SK-N-SH (cell line): ENCODE results near the gene EPHA5. TPM values are rescaled to one million over a fixed set of nuclear protein-coding genes. Genes with fewer than 3 reads are reported as not detected.

Experiments
- CTCF ChIA-PET: fragments of 300-600, 350-600 bp; formaldehyde crosslinking; extraction: SDS; loops from one replicate; lab custom pipeline; 2021; lab: Yijun Ruan, JAX
- POLR2A ChIA-PET: fragments of 350-600 bp; sonication (Branson Sonifier 250); formaldehyde crosslinking; extraction: SDS; loops from one replicate; lab custom pipeline; 2020; ENCODE audit warnings: antibody characterized with exemption, inconsistent platforms; lab: Yijun Ruan, JAX
- DNase-seq: peaks from one replicate; pipeline ENCODE4 v3.0.0; 2012
- H2AFZ ChIP-seq: fragments of 200-600 bp; sonication (generic); 2 replicates; pipeline ENCODE4 v1.8.1; 2016; ENCODE audit warnings: antibody characterized with exemption, mild to moderate bottlenecking, low read depth
- H3F3A ChIP-seq: fragments of 200-600 bp; sonication (generic); replicated peaks from 2 replicates; pipeline ENCODE3; 2016; ENCODE audit warnings: antibody characterized with exemption, mild to moderate bottlenecking; ENCODE audit not compliant: insufficient read depth
- H3K27ac ChIP-seq, 2 experiments: fragments of 200-500 bp in 1 of 2; fragments of 200-600 bp in 1 of 2; sonication (Bioruptor generic) in 1 of 2; sonication (generic), shearing (Covaris generic) in 1 of 2; 2 replicates each; pipeline versions ENCODE4 v1.5.1 to v1.6.1; 2014 to 2016; ENCODE audit warnings: low read depth in 2 of 2, inconsistent platforms in 1 of 2, low read length in 1 of 2, mild to moderate bottlenecking in 1 of 2, mixed read lengths in 1 of 2
- H3K27me3 ChIP-seq: fragments of 200-600 bp; sonication (generic), shearing (Covaris generic); 2 replicates; pipeline ENCODE4 v1.6.1; 2016; ENCODE audit warnings: mixed run types; ENCODE audit not compliant: insufficient read depth
- H3K36me3 ChIP-seq, 2 experiments: fragments of 200-500 bp in 1 of 2; fragments of 200-600 bp in 1 of 2; sonication (Bioruptor generic) in 1 of 2; sonication (generic) in 1 of 2; replicated peaks in 1 of 2; 2 replicates each; pipeline versions ENCODE3 to v1.5.1; 2014 to 2016; ENCODE audit warnings: low read length in 1 of 2, mild to moderate bottlenecking in 1 of 2; ENCODE audit not compliant: insufficient read depth in 2 of 2, control insufficient read depth in 1 of 2
- H3K4me1 ChIP-seq, 2 experiments: fragments of 200-500 bp in 1 of 2; fragments of 200-600 bp in 1 of 2; sonication (Bioruptor generic) in 1 of 2; sonication (generic), shearing (Covaris generic) in 1 of 2; 2 replicates each; pipeline versions ENCODE4 v1.5.1 to v1.6.1; 2014 to 2016; ENCODE audit warnings: low read depth in 1 of 2, low read length in 1 of 2, mixed run types in 1 of 2; ENCODE audit not compliant: insufficient read depth in 2 of 2, control insufficient read depth in 1 of 2
- H3K4me2 ChIP-seq: fragments of 200-600 bp; sonication (generic), shearing (Covaris generic); 2 replicates; pipeline ENCODE4 v1.6.1; 2017; ENCODE audit warnings: mixed run types
- H3K4me3 ChIP-seq, 2 experiments: fragments of 200-500 bp in 1 of 2; fragments of 200-600 bp in 1 of 2; sonication (Bioruptor generic) in 1 of 2; sonication (generic), shearing (Covaris generic) in 1 of 2; 2 replicates each; pipeline versions ENCODE4 v1.5.1 to v1.8.1; 2014 to 2016; ENCODE audit warnings: low read depth in 2 of 2, inconsistent platforms in 1 of 2, low read length in 1 of 2, mild to moderate bottlenecking in 1 of 2, mixed read lengths in 1 of 2, moderate library complexity in 1 of 2
- H3K79me2 ChIP-seq: fragments of 200-600 bp; sonication (generic); 2 replicates; pipeline ENCODE4 v1.8.1; 2017; ENCODE audit warnings: mild to moderate bottlenecking; ENCODE audit not compliant: insufficient read depth
- H3K9ac ChIP-seq: fragments of 200-600 bp; sonication (generic); 2 replicates; pipeline ENCODE4 v1.6.1; 2017; ENCODE audit warnings: mixed run types
- H3K9me2 ChIP-seq: fragments of 200-600 bp; sonication (generic); 2 replicates; pipeline ENCODE4 v1.6.1; 2017; ENCODE audit warnings: mixed run types
- H3K9me3 ChIP-seq: fragments of 200-600 bp; sonication (generic); 2 replicates; pipeline ENCODE4 v1.6.1; 2017; ENCODE audit warnings: mixed run types, mild to moderate bottlenecking, moderate library complexity
- H4K20me1 ChIP-seq: fragments of 200-600 bp; sonication (generic); 2 replicates; pipeline ENCODE4 v1.6.1; 2017; ENCODE audit warnings: mild to moderate bottlenecking, mixed run types; ENCODE audit not compliant: insufficient read depth
- EP300 ChIP-seq, 2 experiments: IDR thresholded peaks; 2 replicates each; pipeline versions ENCODE4 v1.4.0 to v1.6.1; 2012; ENCODE audit warnings: borderline replicate concordance in 1 of 2, low read depth in 1 of 2, low read length in 1 of 2
- FOXM1 ChIP-seq: IDR thresholded peaks from 2 replicates; pipeline ENCODE4 v1.4.0; 2012; ENCODE audit warnings: low read depth, mild to moderate bottlenecking
- JUND ChIP-seq: IDR thresholded peaks from 2 replicates; pipeline ENCODE4 v1.4.0; 2012
- MXI1 ChIP-seq: IDR thresholded peaks from 2 replicates; pipeline ENCODE4 v1.6.1; 2012; ENCODE audit warnings: mild to moderate bottlenecking, low read depth, low read length, improper control_type of control experiment
- NRF1 ChIP-seq: IDR thresholded peaks from 2 replicates; pipeline ENCODE4 v1.6.1; 2012; ENCODE audit warnings: low read depth, mild to moderate bottlenecking, low read length
- POLR2AphosphoS5 ChIP-seq: IDR thresholded peaks from 2 replicates; pipeline ENCODE4 v1.6.1; 2012; ENCODE audit warnings: low read depth, low read length
- SMC3 ChIP-seq: IDR thresholded peaks from 2 replicates; pipeline ENCODE4 v1.6.1; 2012; ENCODE audit warnings: low read depth, low read length, improper control_type of control experiment
- TCF12 ChIP-seq: IDR thresholded peaks from 2 replicates; pipeline ENCODE4 v1.4.0; 2012
- YY1 ChIP-seq: IDR thresholded peaks from 2 replicates; pipeline ENCODE4 v1.4.0; 2012; ENCODE audit warnings: low read depth, mild to moderate bottlenecking
- WGBS: methylation state at CpG from one replicate; pipeline ENCODE4 v1.1.6; 2017; ENCODE audit warnings: low lambda C conversion rate; 5-methylcytosine and 5-hydroxymethylcytosine counted together
- polyA plus RNA-seq, 3 experiments: library from polyadenylated mRNA; depleted of rRNA; stranded (reverse); fragments of >200 nt; gene quantifications; 2 replicates each; pipeline ENCODE4 v1.2.3, GENCODE V29; 2012
- TF ChIP-seq, protein P1 (sequence below): IDR thresholded peaks from 2 replicates; pipeline ENCODE4 v1.4.0; 2012; ENCODE audit warnings: low read depth
- TF ChIP-seq, protein P2 (sequence below): IDR thresholded peaks from 2 replicates; pipeline ENCODE4; 2012
- TF ChIP-seq, protein P3 (sequence below): IDR thresholded peaks from 2 replicates; pipeline ENCODE4 v1.4.0; 2012; ENCODE audit warnings: low read depth, borderline replicate concordance

The EPHA5 gene
- polyA plus RNA-seq, 1 of the 3 experiments (the other 2 are of a cell fraction): not detected

DNA sequence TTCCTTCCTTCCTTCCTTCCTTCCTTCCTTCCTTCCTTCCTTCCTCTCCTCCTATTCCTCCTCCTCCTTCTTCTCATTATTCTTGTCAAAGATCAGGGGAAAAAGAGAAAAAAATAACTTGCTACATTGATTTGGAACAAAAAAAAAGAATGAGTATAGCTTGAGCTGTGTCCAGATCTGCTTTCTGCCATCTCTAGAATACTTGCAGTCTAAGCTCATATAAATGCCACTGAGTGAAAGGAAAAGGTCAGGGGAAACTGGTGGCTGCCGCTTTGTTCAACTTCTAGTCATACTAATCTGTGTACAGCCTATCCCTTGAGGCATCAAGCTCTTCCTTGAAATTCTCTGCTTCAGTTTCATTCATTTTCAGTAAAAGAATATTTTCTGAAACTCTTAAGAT, 28.3 kb upstream of the EPHA5 start:
- Histone ChIP-seq H3K9me2 (no peaks in the 10 kb centered on the region), H3F3A (no peaks in the 10 kb centered on the region), H3K27ac (no peak overlapping the region), H2AFZ (no peak overlapping the region), H3K9ac (no peak overlapping the region), H3K9me3 (no peaks in the 10 kb centered on the region), H3K4me1 (no peaks in the 10 kb centered on the region), H3K36me3 (no peaks in the 10 kb centered on the region), H3K79me2 (no peaks in the 10 kb centered on the region), H3K27me3 (no peaks in the 10 kb centered on the region; the same call in 1 of the 2 replicates), H3K4me2 (no peak overlapping the region), H3K4me3 (no peak overlapping the region), H4K20me1 (no peaks in the 10 kb centered on the region)
- ChIA-PET CTCF (no interaction called here), POLR2A (no interaction called here)
- DNase-seq: no peak
- TF ChIP-seq JUND (no peak), POLR2AphosphoS5 (no peak), YY1 (no peak), TCF12 (no peak), FOXM1 (no peak), EP300 (IDR thresholded peaks at IDR 0.05; ENCODE audit: borderline replicate concordance in 1 of 2, low read depth in 1 of 2, low read length in 1 of 2) (no peak), MXI1 (no peak)
- TF ChIP-seq, protein P1, sequence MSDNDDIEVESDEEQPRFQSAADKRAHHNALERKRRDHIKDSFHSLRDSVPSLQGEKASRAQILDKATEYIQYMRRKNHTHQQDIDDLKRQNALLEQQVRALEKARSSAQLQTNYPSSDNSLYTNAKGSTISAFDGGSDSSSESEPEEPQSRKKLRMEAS: no peak
- TF ChIP-seq, protein P2, sequence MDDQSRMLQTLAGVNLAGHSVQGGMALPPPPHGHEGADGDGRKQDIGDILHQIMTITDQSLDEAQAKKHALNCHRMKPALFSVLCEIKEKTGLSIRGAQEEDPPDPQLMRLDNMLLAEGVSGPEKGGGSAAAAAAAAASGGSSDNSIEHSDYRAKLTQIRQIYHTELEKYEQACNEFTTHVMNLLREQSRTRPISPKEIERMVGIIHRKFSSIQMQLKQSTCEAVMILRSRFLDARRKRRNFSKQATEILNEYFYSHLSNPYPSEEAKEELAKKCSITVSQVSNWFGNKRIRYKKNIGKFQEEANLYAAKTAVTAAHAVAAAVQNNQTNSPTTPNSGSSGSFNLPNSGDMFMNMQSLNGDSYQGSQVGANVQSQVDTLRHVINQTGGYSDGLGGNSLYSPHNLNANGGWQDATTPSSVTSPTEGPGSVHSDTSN: no peak
- WGBS: 23% methylated on average over 1 of the region's 1 CpG

DNA sequence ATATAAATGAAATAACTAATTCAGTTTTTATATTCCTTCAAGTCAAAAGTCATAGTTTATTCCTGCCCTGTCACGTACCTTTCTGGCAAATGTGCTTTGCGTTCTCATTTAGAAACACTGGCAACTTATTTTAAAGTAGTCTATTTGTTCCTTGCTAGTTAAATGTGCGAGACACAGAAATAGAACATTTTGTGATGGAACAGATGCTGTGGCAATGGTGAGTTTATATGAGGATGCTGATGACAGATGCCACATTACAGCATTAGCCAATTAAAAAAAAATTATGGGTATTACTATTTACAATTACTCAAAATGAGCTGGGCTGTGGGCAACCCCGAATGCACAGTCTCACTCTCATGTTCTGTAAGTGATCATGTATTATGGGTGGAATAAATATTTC, 26.1 kb upstream of the EPHA5 start:
- no peaks in the 10 kb centered on the region for H3K9me3 ChIP-seq
- ChIA-PET CTCF (no interaction called here), POLR2A (no interaction called here)
- no peaks in the 10 kb centered on the region for H4K20me1 ChIP-seq
- no peak overlapping the region for H3K9ac ChIP-seq
- H3K27ac ChIP-seq: no peak overlapping the region
- DNase-seq: no peak
- no peak overlapping the region for H2AFZ ChIP-seq
- WGBS: 13% methylated on average over 4 of the region's 4 CpGs
- H3F3A ChIP-seq: no peaks in the 10 kb centered on the region
- no peaks in the 10 kb centered on the region for H3K79me2 ChIP-seq
- H3K4me2 ChIP-seq: no peak overlapping the region
- H3K36me3 ChIP-seq: no peaks in the 10 kb centered on the region
- H3K27me3 ChIP-seq: no peaks in the 10 kb centered on the region; the same call in 1 of the 2 replicates
- TF ChIP-seq SMC3 (no peak), NRF1 (no peak), JUND (no peak)
- TF ChIP-seq, protein P1: no peak
- TF ChIP-seq, protein P3, sequence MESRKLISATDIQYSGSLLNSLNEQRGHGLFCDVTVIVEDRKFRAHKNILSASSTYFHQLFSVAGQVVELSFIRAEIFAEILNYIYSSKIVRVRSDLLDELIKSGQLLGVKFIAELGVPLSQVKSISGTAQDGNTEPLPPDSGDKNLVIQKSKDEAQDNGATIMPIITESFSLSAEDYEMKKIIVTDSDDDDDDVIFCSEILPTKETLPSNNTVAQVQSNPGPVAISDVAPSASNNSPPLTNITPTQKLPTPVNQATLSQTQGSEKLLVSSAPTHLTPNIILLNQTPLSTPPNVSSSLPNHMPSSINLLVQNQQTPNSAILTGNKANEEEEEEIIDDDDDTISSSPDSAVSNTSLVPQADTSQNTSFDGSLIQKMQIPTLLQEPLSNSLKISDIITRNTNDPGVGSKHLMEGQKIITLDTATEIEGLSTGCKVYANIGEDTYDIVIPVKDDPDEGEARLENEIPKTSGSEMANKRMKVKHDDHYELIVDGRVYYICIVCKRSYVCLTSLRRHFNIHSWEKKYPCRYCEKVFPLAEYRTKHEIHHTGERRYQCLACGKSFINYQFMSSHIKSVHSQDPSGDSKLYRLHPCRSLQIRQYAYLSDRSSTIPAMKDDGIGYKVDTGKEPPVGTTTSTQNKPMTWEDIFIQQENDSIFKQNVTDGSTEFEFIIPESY: no peak
- H3K9me2 ChIP-seq: no peaks in the 10 kb centered on the region
- no peaks in the 10 kb centered on the region for H3K4me1 ChIP-seq
- no peak overlapping the region for H3K4me3 ChIP-seq
